Left cardiac atrium (tissue), 4 donors: ENCODE results near the gene BRDT. TPM values are rescaled to one million over a fixed set of nuclear protein-coding genes. Genes with fewer than 3 reads are reported as not detected.

Experiments used
- ATAC-seq, 2 donors: fragments of 200-7000 bp; cut with Tn5 transposase; one replicate each; pipeline ENCODE4 v1.9.1; 2020; ENCODE audit warnings: mild to moderate bottlenecking in 2 of 2, moderate library complexity in 2 of 2
- DNase-seq: peaks from one replicate; pipeline ENCODE4 v3.0.0-alpha.2; 2020
- intact Hi-C, 2 donors: fragments of 100-400 bp; cut with DNase I; formaldehyde crosslinking; loops; one replicate each; pipeline versions ENCODE4 v1.14.1 to v1.15.1; 2022 to 2023
- long read RNA-seq: library from polyadenylated mRNA; unstranded; transcript quantifications from one replicate; pipeline ENCODE4 v2.0.0, GENCODE V29; 2021
- total RNA-seq, 2 donors: library from RNA; stranded (reverse); fragmentation: NEBNext Ultra II Directional; extraction: Animal tissue kit (Norgen Biotek cat#: 25700); gene quantifications; one replicate each; pipeline ENCODE4 v1.2.1, GENCODE V29; 2021
- donor health status: DM: no; HTN: yes; CAD: no.
- donor health status: DM: no; HTN: yes; CAD: no; lungs with severe emphysema.
- donor health status: DM: yes; HTN: yes; CAD: no.
- donor health status: Dilated cardiomyopathy.

The BRDT gene
- total RNA-seq: not detected
- long read RNA-seq: 0 reads

DNA sequence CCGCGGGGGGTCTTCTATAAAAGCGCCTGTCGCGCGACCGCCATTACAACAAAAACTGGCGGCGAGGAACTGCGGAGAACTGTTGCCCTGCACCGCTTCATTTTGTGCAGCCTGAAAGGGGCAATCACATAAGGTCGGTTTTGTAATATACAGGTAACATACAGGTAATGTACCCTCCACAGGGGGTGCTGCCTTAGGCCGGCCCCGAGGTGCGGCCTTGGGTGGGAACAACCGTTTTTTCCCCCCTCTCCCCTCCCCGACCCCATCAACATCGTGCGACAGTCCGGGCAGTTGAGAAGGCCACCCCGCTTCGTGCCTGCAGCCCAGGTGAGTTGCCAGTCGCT lies at the start of gene BRDT:
Gene BRDT (plus strand): TSS at position 46 of the 344 bp plus-strand sequence. CDS start 13,354 bp downstream, outside the sequence.
- intact Hi-C loops: no loop called here
- no peak for ATAC-seq

DNA sequence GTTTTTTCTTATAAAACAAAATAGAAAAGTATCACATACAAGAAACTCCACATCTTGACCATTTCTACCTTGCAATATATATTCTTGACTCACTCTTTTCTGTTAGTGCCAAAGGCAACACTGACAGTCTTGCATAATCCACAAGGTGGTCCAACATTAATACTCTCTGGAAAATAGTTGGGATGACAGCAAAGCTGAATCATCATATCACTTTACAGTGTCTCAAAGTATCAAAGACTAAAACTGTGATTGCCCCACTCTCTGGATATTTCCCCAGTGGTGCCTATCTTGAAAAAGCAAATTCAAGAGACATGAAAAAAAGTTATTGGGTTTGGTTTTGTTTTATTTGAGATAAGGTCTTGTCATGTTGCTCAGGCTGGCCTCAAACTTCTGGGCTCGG lies 48.6 kb upstream of the BRDT start:
- intact Hi-C loops: no loop called here
- DNase-seq (no peak), ATAC-seq (peak; percentile 34 to 93)

More for the DNA sequence above, at the start of gene BRDT:
- no peak for DNase-seq

DNA sequence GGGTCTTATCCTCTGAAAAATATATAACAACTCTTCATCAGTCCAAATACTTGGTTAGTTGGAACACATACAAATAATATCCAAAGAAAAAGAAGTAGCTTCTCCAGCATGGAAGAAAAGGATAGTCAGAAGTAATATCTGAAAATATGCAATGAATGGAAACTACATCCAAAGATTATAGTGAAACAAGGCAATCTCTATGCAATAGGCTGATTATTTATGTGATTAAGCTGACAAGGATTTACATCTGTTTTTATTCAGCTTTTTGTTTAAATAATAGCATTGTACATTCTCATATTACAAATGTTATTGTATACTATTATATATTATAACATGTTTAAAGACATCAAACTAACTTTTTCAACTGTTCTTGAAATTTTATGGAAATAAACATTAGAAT lies 48.0 kb upstream of the BRDT start:
- intact Hi-C loops: no loop called here
- ATAC-seq: no peak
- no peak for DNase-seq

DNA sequence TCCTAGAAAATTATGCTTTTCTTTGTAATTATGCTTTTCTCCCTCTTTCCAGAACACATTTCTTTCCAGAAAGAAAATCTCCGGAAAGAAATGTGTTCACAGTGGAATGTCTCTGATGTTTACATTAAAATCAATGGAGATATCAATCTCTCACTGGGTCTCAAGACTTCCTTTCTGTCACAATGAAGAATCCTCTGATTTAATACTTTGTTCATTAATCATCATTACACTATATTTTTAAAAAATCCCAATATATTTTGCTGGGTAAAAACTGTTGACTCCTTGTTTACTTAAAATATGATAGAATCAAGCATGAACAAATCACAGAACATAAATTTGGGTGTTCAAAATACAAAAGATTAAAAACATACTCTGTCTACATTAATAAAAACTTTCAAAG lies 36.9 kb upstream of the BRDT start:
- DNase-seq: no peak
- ATAC-seq: no peak
- intact Hi-C loops: no loop called here

DNA sequence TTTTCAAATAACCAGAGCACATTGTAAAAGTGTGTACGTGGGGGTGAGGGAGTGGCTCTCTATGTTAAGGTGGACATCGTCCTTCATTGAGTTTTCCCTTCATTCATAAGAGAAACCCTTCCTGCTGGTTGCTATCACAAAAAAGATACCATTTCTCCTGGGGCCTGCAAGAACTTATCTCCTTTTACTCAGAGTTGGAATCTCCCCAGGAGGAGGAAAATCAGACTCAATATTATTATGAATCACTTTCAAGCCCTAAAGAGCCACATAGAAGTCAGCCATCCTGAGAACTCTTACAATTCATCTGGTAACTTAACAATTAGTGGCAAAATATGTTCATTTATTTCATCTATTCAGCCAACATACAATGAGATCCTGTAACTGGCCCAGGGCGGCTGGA lies 36.2 kb upstream of the BRDT start:
- intact Hi-C loops: no loop called here
- no peak for DNase-seq
- peak in 1 of 2 donors; percentile 44 for ATAC-seq

DNA sequence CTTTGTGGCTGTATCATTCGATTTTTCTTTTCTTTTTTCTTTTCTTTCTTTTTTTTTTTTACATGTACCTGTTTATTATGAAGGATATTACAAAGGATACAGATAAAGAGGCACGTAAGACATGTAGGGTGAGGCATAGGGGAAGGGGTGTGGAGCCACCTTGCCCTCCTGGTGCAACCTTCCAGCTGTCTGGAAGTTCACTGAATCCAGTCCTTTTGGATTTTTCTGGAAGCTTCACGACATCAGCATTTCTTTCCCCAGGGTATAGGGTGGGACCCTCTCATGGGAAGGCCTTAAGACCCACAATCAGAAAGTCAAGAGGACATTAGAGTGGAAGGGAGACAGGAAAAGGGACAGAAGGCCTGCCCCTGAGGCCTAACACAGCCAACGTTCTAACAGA lies 33.2 kb upstream of the BRDT start:
- DNase-seq (no peak), ATAC-seq (no peak)
- intact Hi-C loops: no loop called here

DNA sequence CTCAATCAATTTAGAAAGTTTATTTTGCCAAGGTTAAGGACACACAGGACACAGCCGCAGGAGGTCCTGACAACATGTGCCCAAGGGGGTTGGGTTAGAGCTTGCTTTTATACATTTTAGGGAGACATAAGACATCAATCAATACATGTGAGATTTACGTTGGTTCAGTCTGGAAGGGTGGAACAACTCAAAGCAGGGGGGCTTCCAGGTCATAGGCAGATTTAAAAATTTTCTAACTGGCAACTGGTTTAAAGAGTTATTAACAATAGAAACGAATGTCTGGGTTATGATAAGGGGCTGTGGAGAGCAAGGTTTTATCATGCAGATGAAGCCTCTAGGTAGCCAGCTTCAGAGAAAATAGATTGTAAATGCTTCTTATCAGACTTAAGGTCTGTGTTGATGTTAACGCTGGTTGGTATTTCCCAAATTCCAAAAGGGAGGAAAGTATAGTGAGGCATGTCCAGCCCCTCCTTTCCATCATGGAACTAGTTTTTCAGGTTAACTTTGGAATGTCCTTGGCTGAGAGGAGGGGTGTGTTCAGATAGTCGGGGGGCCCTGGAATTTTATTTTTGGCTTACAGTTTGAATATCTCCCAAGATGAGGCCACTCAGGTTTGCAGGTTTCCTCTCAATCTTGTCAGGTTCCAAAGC lies 32.3 kb upstream of the BRDT start:
- no peak for DNase-seq
- intact Hi-C loops: no loop called here
- no peak for ATAC-seq

DNA sequence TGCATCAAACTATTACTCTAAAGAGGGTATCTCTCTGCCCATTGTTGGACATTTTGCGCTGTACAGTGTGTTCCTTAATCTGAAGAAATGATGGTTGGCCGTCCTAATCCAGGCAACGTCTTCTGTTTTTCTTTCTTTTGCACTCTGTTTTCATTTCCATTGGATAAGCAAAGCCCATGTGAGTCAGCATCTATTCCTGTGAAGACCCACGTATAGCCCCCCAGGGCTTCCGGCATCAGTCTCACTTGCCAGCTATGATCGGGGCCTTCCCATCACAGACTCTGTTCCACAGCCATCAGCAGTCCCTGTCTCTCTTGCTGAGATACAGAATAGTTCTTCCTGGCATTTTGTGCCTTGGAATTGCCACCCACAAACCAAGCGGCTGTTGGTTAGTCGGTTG lies 29.2 kb upstream of the BRDT start:
- intact Hi-C loops: no loop called here
- no peak for ATAC-seq
- no peak for DNase-seq

DNA sequence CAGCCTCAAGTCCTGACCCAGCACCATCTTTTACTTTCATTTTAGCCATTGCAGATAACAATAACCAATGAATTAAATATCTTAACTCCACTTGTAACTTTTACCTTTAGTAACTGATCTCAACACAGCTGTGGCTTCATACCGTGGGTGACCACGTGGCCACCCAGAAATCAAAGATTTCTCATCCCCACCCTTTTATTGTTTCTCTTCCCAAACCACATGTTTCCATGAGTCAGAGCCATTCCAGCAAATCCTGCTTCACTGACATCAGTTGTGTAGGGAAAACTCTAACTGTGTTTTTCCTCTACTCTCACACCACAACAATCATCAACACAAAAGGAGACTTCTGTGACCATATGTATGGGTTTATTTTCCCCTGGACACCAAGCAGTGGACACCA lies 25.1 kb upstream of the BRDT start:
- ATAC-seq: peak in 1 of 2 donors; percentile 21
- intact Hi-C loops: no loop called here
- DNase-seq: no peak

DNA sequence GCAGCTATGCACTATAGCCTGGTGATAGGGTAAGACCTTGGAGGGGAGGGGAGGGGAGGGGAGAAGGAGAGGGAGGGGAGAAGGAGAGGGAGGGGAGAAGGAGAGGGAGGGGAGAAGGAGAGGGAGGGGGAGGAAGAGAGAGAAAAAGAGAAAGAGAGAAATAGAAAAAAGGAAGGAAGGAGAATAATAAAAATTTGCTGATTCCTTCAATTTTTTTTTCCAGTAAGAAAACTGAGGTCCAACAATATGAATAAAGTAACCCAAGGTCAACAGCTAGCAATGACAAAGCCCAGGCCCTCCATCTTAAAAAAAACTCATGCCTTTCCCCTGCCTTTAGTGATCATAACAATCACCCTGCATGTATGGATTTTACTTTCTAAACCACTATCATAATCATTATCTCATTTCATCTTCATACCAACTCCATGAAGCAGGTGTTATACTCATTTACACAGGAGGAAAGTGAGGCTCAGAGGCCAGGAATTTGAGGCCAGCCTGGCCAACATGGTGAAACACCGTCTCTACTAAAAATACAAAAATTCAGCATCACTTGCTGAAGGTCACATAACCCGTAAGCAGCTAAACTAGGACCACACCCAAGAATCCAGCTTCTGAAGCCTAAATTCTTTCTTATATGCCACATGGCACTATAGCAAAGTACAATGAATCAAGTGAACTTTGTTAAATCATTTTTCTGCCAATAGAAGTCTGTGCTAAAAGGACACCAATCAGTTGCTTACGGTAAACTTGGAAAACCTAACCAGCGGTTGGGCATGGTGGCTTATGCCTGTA lies 23.4 kb upstream of the BRDT start:
- intact Hi-C loops: loop anchor here (2.0 to 5.0 kb wide), 3 partner anchors 409 to 644 kb away; no protein-coding TSS in a partner anchor
- DNase-seq: no peak
- ATAC-seq: no peak

DNA sequence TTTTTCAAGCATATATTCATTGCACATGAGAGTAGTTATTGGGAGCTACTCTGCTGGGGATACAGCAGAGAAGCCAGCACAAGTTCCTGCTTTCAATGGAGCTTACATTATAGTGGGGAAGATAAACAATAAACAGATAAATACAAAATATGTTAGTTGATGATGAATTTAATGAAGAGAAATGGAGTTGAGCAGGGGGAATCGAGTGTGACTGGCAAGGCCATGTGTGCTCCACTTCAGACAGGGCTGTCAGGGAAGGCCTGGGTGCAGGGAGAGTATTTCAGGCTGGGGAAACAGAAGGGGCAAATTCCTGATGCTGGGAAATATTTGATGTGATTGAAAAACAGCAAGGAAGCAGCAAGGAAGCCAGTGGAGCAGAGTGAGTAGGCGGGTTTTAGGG lies 21.2 kb upstream of the BRDT start:
- ATAC-seq (no peak), DNase-seq (no peak)
- intact Hi-C loops: loop anchor here (1.0 to 5.0 kb wide), 3 partner anchors 416 to 646 kb away; no protein-coding TSS in a partner anchor

DNA sequence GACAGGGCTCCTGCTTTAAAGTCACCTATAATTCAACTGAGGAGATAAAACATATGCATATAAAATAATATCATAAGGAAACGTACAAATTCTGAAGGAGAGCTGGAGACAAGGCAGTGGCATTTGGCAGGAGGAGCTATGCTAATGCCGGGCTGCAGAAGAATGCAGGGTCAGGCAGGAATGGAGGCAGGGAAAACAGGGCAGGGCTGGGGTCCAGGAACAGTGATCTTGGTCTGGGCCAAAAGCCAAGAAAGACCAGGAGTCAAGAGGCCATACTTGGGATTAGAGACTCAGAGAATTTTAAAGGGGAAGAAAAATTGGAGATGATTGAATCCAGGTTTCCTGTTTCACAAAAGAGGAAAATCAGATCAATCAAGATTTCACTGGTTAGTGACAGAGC lies 20.0 kb upstream of the BRDT start:
- DNase-seq: no peak
- intact Hi-C loops: loop anchor here (5.0 kb wide), 2 partner anchors 417 to 647 kb away; no protein-coding TSS in a partner anchor
- ATAC-seq: peak in 1 of 2 donors; percentile 61

DNA sequence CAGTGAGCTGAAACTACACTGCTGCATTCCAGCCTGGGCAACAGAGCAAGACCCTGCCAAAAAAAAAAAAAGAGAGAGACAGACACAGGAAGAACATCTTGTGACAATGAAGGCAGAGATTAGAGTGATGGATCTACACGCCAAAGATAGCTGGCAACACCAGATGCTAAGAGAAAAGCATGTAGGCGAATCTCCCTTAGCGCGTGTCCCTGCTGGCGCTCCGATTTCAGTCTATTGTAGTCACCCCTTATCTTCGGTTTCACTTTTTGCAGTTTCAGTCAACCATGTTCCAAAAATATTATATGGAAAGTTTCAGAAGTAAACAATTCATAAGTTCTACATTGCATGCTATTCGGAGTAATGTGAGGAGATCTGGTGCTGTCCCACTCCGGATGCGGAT lies 11.6 kb upstream of the BRDT start:
- intact Hi-C loops: loop anchor here in 1 of 2 donors (10.0 kb wide), 1 partner anchor 653 kb away; no protein-coding TSS in a partner anchor
- no peak for DNase-seq
- ATAC-seq: no peak

DNA sequence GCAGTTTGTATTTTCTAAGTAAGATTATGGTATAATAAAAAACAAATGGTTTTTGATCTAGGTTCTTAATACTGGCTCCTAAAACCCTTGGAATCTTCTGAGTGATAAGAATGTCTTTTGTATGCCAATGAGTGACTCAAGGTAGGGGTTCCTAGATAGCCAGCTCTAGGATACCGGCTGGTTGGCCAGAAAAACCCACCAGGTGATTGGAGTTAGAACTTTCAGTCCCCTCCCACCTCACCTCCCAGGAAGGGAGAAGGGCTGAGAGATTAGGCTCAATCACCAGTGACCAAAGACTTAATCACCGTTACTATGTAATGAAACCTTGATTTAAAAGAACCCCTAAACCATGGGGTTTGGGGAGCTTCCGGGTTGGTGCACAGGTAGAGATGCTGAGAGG lies 8.7 kb upstream of the BRDT start:
- no peak for ATAC-seq
- intact Hi-C loops: no loop called here
- DNase-seq: no peak

DNA sequence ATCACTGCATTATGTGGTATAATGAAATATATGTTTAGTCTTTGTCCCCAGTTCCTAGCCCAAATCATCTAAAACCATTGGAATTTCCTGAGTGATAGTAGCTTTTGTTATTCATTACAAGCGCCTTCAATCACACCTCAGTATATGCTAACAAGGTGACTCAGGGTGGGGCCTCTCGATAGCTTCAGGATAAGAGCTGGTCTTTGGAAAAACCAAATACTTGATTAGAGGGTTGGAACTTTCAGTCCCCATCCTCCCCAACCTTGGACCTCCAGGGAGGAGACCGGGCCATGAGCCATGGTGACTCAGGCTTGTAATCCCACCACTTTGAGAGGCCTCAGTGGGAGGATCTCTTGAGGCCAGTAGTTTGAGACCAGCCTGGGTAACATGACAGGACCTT lies 5.1 kb upstream of the BRDT start:
- intact Hi-C loops: no loop called here
- DNase-seq (no peak), ATAC-seq (no peak)

DNA sequence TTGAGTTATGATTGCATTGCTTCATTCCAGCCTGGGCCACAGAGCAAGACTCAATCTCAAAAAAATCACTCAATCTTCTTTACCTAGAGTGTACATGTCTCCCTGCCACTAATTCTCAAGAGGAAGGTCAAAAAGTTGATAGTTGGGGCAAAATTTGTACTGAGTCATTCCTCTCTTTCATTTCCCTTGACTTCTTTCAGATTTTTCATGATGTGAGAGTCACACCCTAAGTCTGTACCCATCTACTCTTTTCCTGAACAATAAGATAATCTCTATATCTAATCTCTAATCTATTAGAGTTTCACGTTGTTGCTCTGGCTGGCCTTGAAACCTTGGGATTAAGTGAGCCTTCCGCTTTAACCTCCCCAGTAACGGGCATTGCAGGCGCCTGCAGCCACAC lies 1.1 kb upstream of the BRDT start:
- ATAC-seq (no peak), DNase-seq (no peak)
- intact Hi-C loops: no loop called here

DNA sequence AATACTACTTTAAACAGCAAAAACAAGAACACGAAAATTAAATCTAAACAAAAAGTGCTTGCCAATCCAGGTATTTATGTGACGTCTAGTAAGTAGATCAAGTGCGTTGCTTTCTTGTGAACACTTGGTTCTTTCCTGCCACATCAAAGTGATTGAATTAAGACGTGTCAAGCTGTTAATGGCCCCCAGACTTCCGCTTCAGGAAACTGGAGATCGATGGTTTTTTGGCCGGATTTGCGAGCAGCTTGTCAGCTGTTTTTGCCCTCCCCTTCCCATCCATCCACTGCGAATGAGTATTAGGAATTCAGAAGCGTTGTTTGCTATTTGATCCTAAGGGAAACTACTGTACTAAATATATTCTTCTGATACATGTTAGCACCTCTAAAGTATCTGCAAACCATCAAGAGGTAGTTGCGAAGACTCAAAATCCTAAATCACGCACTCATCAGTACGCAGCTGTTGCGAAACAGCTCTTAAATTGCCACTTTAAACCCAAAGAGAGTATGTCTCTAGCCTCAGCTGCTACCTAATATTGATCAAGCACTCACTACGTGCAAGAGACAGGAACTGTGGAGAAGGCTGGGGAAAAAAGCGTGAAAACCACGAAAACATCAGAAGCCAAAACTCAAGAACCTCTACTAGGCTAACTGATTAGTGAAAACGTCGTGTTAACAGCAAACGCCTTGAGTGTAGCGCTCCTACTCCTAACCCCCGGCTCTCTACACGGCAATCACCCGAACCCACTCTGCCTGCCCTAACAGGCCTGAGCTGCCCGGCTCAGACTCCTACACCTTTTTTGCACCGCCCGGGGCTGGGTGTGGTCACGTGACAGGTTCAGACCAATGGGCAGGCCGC lies 473 bp upstream of the BRDT start:
- intact Hi-C loops: no loop called here
- no peak for DNase-seq
- peak in 1 of 2 donors; percentile 44 for ATAC-seq

DNA sequence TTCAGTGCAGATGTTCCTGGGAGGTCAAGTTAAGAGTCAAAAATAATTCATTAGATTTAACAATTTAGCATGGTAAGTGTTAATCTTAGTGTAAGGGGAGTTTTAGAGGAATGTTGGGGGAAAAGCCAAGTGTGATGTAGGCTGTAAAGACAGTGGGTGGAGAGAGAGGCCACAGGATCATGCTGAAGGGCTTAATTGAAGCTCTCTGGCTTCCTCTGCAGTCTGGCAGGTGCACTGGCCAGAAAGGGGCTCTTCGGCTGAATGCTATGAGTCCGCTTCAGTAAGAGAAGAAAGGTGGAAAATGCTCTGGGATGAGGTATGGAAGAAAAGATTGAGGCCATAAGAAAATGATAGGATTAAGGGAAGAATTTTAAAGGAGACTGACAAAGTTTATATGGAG lies 3.0 kb downstream of the BRDT start:
- intact Hi-C loops: no loop called here
- no peak for ATAC-seq
- no peak for DNase-seq

DNA sequence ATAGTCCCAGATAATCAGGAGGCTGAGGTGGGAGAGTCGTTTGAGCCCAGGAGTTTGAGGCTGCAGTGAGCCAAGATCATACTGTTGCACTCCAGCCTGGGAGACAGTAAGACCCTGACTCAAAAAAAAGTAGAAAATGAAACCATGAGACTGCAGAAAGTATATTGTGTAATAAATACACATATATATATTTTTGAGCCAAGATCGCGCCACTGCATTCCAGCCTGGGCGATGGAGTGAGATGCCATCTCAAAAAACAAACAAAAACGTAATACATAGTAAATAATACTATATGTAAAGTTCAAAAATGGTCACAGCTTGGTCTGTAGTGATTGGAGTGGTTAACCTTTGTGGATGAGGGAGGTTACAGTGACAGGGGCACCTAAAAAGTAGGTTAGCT lies 9.7 kb downstream of the BRDT start:
- ATAC-seq (no peak), DNase-seq (no peak)
- intact Hi-C loops: no loop called here

DNA sequence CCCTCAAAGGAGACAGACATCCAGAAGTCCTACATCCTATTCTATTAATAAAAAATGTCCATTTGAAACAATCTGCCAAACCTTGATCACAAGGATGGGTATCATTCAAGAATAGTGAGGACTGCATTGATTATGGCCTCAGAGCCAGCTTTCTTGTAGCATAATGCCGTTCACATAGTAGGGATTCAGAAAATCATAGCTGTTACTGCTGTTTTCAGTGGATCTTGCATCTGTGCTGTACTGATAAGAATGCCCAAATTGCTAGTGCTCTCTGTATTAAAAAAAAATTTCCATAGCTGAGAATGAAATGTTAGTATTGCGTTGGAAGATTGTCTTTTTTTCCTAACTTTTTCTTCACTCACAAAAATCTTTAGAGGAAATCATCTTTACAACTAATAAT lies 19.1 kb downstream of the BRDT start:
- ATAC-seq: no peak
- intact Hi-C loops: no loop called here
- no peak for DNase-seq
